Loucy (cell line): ENCODE data around the gene VPS16.

Experiments
- H2AFZ ChIP-seq: fragments of 200-600 bp; sonication (generic); 2 replicates; pipeline ENCODE4 v1.6.0; 2016; ENCODE audit warnings: antibody characterized with exemption, mild to moderate bottlenecking, low read length, moderate library complexity
- H3F3A ChIP-seq: fragments of 200-600 bp; 2 replicates; pipeline ENCODE4 v1.6.0; 2016; ENCODE audit warnings: antibody characterized with exemption, low read depth, mild to moderate bottlenecking
- H3K27me3 ChIP-seq: fragments of 200-600 bp; sonication (generic); 2 replicates; pipeline ENCODE4 v1.6.1; 2014; ENCODE audit warnings: low read length, mild to moderate bottlenecking; ENCODE audit not compliant: insufficient read depth, poor library complexity, severe bottlenecking
- H3K36me3 ChIP-seq: fragments of 200-600 bp; sonication (generic); 2 replicates; pipeline ENCODE4 v1.6.1; 2016; ENCODE audit warnings: low read length; ENCODE audit not compliant: insufficient read depth
- H3K4me1 ChIP-seq: fragments of 200-600 bp; sonication (generic); 2 replicates; pipeline ENCODE4 v1.5.1; 2014; ENCODE audit warnings: low read length, mild to moderate bottlenecking; ENCODE audit not compliant: insufficient read depth, poor library complexity, severe bottlenecking
- H3K4me2 ChIP-seq: fragments of 200-600 bp; sonication (generic); 2 replicates; pipeline ENCODE4 v1.6.0; 2014; ENCODE audit warnings: antibody characterized with exemption, low read length, low read depth, mild to moderate bottlenecking; ENCODE audit not compliant: poor library complexity, severe bottlenecking
- H3K4me3 ChIP-seq: fragments of 200-600 bp; sonication (generic); 2 replicates; pipeline ENCODE4 v1.5.1; 2014; ENCODE audit warnings: low read length, mild to moderate bottlenecking, mixed read lengths; ENCODE audit not compliant: poor library complexity, severe bottlenecking
- H3K79me2 ChIP-seq: fragments of 200-600 bp; sonication (generic); 2 replicates; pipeline ENCODE4 v1.6.1; 2014; ENCODE audit warnings: low read length; ENCODE audit not compliant: insufficient read depth
- H3K9ac ChIP-seq: fragments of 200-600 bp; sonication (generic); 2 replicates; pipeline ENCODE4 v1.6.0; 2014; ENCODE audit warnings: mild to moderate bottlenecking, low read depth, low read length, moderate library complexity; ENCODE audit not compliant: poor library complexity, severe bottlenecking
- H3K9me2 ChIP-seq: fragments of 200-600 bp; sonication (generic); replicated peaks from 2 replicates; pipeline ENCODE4 v1.6.1; 2016; ENCODE audit warnings: low read depth, low read length, mixed read lengths
- H3K9me3 ChIP-seq: fragments of 200-600 bp; sonication (generic); 2 replicates; pipeline ENCODE4 v1.6.1; 2014; ENCODE audit warnings: mild to moderate bottlenecking, antibody characterized with exemption, low read length, low read depth; ENCODE audit not compliant: insufficient read depth
- H4K20me1 ChIP-seq: fragments of 200-600 bp; sonication (generic); 2 replicates; pipeline ENCODE4 v1.6.0; 2014; ENCODE audit warnings: antibody characterized with exemption, low read length, mild to moderate bottlenecking; ENCODE audit not compliant: insufficient read depth, poor library complexity, severe bottlenecking
- CTCF ChIP-seq: fragments of 200-600 bp; sonication (generic); conservative IDR thresholded peaks from 2 replicates; pipeline ENCODE4 v1.5.1; 2014; ENCODE audit warnings: mild to moderate bottlenecking, antibody characterized with exemption, low read length
- EZH2phosphoT487 ChIP-seq: fragments of 200-600 bp; IDR thresholded peaks from 2 replicates; pipeline ENCODE4 v1.6.1; 2018; ENCODE audit warnings: antibody characterized with exemption, mild to moderate bottlenecking, moderate library complexity, borderline replicate concordance

Gene VPS16

DNA sequence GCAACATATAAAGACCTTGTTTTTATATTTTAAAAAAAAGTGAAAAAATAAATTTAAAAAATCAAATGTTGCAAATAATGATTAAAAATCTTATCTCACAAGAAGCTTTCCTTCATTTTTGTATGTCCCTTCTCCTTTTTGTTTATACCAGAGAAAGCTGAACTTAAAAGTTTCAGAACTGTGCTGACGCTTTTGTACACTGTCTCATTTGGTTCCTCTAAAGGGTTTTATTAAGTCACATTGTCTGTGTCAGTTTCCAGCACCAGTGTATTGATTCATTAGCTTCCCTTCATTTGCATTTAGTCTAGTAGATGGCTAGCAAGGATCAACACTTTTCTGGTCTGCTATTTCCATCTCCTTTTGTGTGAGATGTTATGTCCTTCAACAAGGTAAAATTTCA is 6.8 kb upstream of the VPS16 start:
- H3K36me3 ChIP-seq: no peaks in the 10 kb centered on the region
- no peaks in the 10 kb centered on the region for H3K9me3 ChIP-seq
- H3K4me2 ChIP-seq: no peak overlapping the region
- H3F3A ChIP-seq: no peaks in the 10 kb centered on the region
- H3K9me2 ChIP-seq: no peaks in the 10 kb centered on the region
- TF ChIP-seq CTCF: no peak
- no peak for TF ChIP-seq EZH2phosphoT487
- H3K27me3 ChIP-seq: no peaks in the 10 kb centered on the region
- no peak overlapping the region for H2AFZ ChIP-seq
- H4K20me1 ChIP-seq: no peaks in the 10 kb centered on the region
- H3K9ac ChIP-seq: no peak overlapping the region
- no peaks in the 10 kb centered on the region for H3K79me2 ChIP-seq
- no peaks in the 10 kb centered on the region for H3K4me1 ChIP-seq
- H3K4me3 ChIP-seq: no peak overlapping the region

DNA sequence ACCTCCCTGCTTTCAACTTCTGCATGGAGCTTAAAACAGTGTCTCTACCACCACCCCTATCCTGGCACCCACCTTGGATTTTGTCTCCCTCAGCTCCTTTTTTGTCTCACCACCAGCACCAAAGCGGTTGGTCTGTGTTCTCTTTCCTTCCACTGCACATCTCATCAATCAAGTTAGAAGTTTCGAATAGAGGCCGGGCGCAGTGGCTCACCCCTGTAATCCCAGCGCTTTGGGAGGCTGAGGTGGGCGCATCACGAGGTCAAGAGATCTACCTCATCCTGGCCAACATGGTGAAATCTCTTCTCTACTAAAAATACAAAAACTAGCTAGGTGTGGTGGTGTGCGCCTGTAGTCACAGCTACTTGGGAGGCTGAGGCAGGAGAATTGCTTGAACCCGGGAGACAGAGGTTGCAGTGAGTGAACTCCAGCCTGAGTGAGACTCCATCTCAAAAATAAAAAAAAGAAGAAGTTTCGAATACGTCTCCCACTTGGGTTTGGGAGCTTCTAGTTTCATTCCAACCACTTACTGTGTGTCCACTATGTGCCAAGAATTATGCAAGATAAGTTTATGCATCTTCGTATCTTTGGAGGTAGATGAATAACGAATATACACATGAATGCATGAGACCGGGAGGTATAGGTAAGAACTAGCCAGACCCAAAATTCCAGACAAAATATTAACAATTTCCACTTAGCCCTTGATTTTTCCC is 6.0 kb upstream of the VPS16 start:
- no peak for TF ChIP-seq CTCF
- no peak for TF ChIP-seq EZH2phosphoT487
- H3K4me2 ChIP-seq: no peak overlapping the region
- H2AFZ ChIP-seq: no peak overlapping the region

GRCh38 chr20:2835331-2835796 is 5.2 kb upstream of the VPS16 start:
- Histone ChIP-seq H3K9me3 (no peaks in the 10 kb centered on the region), H3K9ac (no peak overlapping the region), H3K79me2 (peaks cover 13% of the 10 kb centered on the region; the same call in 1 of the 2 replicates), H4K20me1 (no peaks in the 10 kb centered on the region), H3F3A (no peaks in the 10 kb centered on the region), H3K4me2 (no peak overlapping the region), H3K36me3 (no peaks in the 10 kb centered on the region), H3K4me1 (peaks cover 9% of the 10 kb centered on the region), H3K9me2 (no peaks in the 10 kb centered on the region), H3K4me3 (no peak overlapping the region), H3K27me3 (no peaks in the 10 kb centered on the region), H2AFZ (no peak overlapping the region)
- no peak for TF ChIP-seq EZH2phosphoT487
- no peak for TF ChIP-seq CTCF

More for the DNA sequence above, 6.0 kb upstream of the VPS16 start:
- H3K36me3 ChIP-seq: no peaks in the 10 kb centered on the region
- no peaks in the 10 kb centered on the region for H3K9me3 ChIP-seq
- no peaks in the 10 kb centered on the region for H3K9me2 ChIP-seq
- no peak overlapping the region for H3K4me3 ChIP-seq
- no peaks in the 10 kb centered on the region for H4K20me1 ChIP-seq
- H3K79me2 ChIP-seq: peaks cover 5% of the 10 kb centered on the region; the same call in 1 of the 2 replicates
- peaks cover 6% of the 10 kb centered on the region for H3K4me1 ChIP-seq
- no peaks in the 10 kb centered on the region for H3F3A ChIP-seq
- H3K9ac ChIP-seq: no peak overlapping the region
- no peaks in the 10 kb centered on the region for H3K27me3 ChIP-seq
